H1 (cell line): ENCODE results near the gene RNU11. TPM values are rescaled to one million over a fixed set of nuclear protein-coding genes. Genes with fewer than 3 reads are reported as not detected.

Experiments
- KDM4A ChIP-seq: IDR thresholded peaks from one replicate; pipeline ENCODE4 v1.7.1; 2012; ENCODE audit warnings: low read depth, mild to moderate bottlenecking, moderate library complexity, low read length, inconsistent platforms; ENCODE audit not compliant: severe bottlenecking
- polyA plus RNA-seq, 7 experiments: library from polyadenylated mRNA; depleted of rRNA in 3 of 7; stranded (reverse) in 5 of 7; unstranded in 2 of 7; fragments of >200 nt in 5 of 7; fragments of 200-250 nt in 2 of 7; gene quantifications; 1 replicate in 5 of 7; 2 replicates in 1 of 7; 4 replicates in 1 of 7; pipeline versions ENCODE4 v1.2.1 to v1.2.3, GENCODE V29; 2011 to 2013; ENCODE audit warnings: missing spikeins in 2 of 7, mixed read lengths in 2 of 7
- total RNA-seq: library from RNA; stranded (reverse); fragmentation: NEBNext Ultra II Directional; extraction: Animal tissue kit (Norgen Biotek cat#: 25700); gene quantifications from 2 replicates; pipeline ENCODE4 v1.2.1, GENCODE V29; 2021

RNU11 gene
- total and polyA plus RNA-seq, 2 of the 8 experiments (the other 6 are each of a cell fraction or from before 2014, with no cell fraction given): not detected

DNA sequence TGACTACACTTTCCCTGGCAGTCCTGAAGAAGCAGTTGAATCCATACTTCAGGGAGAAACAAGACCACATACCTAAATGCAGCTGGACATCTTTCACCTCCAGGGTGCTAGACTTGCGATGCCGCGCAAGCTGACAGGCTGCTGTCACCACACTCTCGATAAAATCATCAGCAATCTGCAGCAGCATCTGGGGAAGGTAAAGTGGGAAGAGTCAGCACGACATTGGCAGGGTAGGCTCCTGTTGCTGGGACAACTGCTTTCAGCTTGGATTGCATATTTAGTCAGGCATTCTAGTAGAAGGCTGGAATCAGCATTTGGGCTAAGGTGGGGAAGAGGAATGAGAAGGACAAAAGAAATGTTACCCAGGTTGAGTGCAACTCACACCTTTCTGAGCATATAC is 35.2 kb upstream of the RNU11 start (continued):
- no peak for TF ChIP-seq KDM4A
- TF ChIP-seq, all 59 proteins: peak for 0
